ENCODE results near the gene PRR15L. TPM values are rescaled to one million over a fixed set of nuclear protein-coding genes. Genes with fewer than 3 reads are reported as not detected.
"Not testable (repeated sequence)": the region's sequence is repeated elsewhere in the genome, so short reads cannot be mapped to it uniquely, and the experiment has no call there.

The PRR15L gene
- total RNA-seq, 1 donor from 2014 or later, result not detected

DNA sequence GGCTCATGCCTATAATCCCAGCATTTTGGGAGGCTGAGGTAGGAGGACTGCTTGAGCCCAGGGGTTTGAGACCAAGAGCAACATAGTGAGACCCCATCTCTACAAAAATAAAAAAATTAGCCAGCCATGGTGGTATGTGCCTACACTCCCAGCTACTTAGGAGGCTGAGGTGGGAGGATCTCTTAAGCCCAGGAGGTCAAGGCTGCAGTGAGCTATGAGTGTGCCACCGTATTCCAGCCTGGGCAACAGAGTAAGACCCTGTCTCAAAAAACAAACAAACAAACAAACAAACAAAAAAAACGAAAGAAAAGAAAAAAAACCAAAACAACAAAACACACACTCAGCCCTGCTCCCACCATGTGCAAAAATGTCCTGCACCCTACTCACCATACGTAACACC, 22.2 kb downstream of the PRR15L start:
- not testable (repeated sequence) for DNase-seq

DNA sequence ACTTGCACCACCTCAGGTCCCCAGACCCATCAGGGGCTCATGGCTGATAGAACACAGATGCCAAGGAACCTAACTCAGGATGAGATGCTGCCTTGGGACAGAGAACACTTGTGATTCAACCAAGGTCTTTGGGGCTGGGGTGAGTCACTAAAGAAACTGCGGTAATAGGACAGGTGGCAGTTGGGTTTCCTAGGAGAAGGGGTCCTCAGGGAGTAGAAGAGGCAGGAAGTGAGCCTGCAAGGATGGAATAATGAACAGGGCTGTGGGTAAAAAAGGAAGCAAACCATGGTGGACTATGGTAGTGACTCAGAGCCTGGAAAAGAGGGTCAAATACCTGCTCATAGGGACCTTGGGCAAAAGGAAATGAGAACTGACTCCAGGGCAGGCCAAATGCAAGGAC, 22.8 kb downstream of the PRR15L start:
- DNase-seq, result no peak

DNA sequence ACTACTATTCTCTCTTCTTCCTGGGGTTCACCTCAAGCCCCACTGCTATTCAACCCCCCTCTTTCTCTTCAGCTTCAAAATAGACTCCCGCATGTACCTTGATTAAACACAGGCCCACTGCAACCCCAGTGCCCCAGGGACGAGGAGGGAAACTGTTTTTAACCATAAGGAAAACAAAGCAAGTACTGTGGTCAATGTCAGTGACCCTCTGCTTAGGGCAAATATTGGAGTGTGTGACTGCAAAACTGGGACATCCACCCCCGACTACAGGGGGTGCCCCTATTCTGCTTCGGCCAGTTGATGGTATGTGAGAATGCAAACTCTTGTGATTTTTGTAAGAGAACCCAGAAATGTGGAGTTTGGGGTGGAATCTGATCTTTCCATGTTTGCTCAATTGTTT, 25.8 kb downstream of the PRR15L start:
- DNase-seq, result no peak

DNA sequence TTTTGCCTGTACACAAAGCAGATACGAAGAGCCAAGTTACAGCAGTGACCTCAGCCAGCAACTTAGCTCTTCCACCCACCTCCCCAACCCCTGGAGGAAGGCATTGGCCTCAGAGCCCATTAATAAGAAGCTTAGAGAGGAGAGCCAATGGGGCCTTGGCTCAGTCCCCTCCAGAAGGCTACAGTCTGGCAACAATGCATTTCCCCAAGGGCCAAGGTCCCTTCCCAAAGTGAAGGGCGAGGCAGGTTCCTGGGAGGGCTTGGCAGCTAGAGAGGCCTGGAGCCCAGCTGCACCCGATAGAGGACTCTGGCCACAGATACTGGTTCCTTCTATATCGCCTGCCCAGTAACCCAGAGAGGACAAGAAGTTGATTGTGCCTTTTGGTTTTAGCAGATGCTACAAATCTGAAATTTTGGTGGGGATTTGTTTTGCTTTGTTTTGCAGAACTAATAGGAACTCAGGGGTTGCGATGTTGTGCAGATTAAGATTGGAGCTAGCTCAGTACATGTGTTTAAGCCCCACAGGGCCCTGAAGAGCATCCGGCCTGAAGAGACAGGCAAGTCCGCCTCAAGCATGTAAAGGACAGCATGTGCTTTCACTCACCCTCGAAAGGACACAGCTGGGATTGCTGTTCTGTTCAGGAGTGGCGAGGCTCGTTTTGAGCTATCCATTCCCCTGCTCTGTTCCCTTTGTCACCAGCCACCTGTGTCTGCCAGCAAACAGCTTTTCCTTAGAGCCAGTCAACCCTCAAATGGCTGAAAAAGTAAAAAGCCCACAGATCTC, 28.3 kb downstream of the PRR15L start:
- DNase-seq, result no peak

DNA sequence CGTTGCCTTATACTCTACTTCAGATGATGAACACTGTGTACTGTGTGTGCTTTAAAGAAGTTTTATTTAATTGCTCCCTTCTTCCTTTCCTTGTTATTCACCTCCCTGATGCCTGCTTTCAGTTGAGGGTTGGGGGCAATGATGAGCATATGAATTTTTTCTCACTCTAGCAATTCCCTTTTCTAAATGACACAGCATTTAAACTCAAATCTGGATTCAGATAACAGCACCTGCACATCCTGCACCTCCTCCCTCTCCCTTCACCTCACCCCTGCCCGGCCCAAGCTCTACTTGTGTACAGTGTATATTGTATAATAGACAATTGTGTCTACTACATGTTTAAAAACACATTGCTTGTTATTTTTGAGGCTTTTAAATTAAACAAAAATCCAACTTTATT, 29.3 kb downstream of the PRR15L start:
- DNase-seq, result no peak

DNA sequence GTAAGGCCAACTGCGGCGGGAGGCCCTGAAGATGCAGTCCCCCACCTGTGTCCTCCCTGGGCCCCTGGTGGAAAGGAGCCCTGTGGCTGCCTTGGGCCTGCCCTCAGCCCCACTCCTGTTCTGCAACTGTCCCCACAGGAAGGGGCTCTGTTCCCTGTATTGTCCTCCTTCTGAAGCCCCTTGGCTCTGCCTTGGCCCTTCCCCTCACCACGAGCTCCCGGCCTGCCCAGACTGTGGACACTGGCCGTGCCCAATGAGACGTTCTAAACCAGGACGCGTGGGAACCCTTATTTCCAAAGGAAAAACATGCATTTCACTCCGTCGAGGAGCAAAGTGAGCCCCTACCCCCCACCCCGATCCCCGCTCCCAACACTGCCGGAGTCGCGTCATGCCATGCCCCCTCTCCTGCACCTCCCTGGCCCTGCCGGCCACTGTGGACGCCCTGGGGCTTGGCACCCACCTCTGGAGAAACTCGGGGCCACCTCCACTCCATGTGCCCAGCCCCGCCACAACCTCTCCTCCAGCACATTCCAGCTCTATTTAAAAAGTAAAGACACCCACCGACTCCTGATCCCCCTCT, 29.8 kb downstream of the PRR15L start:
- no peak for DNase-seq

DNA sequence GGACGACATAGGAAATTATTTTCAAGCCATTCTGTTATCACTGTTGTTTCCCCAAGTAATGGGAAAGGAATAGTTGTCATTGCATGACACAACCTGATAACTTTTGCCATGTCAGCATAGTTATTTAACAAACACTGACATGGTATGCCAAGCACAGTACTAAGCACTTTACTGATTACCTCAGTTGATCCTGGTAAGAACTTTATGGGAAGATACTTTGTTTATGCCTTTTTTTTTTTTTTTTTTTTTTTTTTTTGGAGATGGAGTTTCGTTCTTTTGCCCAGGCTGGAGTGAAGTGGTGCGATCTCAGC, 32.0 kb downstream of the PRR15L start:
- no peak for DNase-seq

DNA sequence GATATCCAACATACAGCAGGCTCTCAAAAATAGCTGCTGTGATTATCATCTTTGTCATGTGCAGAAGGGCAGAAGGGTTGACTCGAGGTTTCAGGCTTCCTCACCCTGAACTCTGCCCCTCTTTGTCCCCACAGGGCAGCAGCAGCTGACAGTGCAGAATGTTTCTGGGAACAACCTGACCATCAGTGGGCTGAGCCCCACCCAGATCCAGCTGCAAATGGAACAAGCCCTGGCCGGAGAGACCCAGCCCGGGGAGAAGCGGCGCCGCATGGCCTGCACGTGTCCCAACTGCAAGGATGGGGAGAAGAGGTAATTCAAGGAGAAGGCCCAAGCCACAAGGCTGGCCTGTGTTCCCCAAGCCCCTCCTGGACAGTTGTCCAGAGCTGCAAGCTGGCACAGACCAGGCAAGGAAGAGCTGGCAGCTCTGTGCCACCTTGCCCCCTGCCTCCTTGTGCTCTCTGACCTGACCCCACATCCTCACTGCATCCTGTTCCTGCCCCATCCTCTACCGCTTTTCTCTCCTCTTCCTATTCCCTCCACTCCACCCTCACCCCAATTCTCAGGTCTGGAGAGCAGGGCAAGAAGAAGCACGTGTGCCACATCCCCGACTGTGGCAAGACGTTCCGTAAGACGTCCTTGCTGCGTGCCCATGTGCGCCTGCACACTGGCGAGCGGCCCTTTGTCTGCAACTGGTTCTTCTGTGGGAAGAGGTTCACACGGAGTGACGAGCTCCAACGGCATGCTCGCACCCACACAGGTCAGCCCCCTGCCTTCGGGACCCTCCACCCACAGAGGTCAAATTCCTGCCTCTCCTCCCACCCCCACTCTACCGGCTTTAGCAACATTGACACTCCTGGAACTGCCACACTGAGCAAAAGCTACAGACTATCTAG, 32.7 kb downstream of the PRR15L start:
- no peak for DNase-seq

DNA sequence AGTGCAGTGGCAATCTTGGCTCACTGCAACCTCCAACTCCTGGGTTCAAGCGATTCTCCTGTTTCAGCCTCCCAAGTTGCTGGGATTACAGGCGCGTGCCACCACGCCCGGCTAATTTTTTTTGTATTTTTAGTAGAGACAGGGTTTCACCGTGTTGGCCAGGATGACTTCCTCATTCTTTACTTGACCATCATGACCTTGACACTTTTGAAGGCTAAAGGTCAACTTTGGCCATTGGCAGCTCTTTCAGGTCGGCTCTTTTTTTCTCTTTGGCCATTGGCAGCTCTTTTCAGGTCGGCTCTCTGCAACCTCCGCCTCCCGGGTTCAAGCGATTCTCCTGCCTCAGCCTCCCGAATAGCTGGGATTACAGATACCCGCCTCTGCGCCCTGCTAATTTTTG, 37.8 kb downstream of the PRR15L start:
- DNase-seq, result not testable (repeated sequence)

DNA sequence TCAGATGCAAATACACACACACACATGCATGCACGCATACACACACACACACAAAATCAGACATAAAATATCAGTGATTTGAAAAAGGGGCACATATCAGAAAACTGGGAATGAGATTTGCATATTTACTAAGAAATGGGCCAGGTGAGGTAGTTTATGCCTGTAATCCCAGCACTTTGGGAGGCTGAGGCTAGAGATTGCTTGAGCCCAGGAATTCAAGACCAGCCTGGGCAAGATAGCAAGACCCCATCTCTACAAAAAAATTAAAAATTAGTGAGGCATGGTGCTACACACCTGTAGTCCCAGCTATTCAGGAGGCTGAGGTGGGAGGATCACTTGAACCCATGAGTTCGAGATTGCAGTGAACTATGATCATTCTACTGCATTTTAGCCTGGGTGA, 38.7 kb downstream of the PRR15L start:
- no peak for DNase-seq

DNA sequence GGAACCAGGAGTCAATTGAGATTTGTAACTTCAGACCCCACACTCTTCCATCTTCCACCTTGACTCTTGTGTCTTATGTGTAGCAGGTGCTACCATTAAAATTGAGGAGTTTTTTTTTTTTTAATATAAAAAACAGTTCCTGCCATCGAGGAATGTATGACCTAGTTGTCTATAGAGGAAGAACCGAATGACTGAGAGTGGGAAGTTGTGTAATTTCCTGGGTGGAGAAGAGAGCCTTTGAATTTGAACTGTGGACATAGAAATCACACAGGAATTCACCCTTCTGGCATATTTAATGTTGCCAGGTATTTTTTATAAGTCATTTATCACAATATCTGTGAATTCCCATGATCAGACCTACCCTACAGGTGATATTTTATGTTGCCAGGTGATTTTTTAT, 39.7 kb downstream of the PRR15L start:
- no peak for DNase-seq

DNA sequence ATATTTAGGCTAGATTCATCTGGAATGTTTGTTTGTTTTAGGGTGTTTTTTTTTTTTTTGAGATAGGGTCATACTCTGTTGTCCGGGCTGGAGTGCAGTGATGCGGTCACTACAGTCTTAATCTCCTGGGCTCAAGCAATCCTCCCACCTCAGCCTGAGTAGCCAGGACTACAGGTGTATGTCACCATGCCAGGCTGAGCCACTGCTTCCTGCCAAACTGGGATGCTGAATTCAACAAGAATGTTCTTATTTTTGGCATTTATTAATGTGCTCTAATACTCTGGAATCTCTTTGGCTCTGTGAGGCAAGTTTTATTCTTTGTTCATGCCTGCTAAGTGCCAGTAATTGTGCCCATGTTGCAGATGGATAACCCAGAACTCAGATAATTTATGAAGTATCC, 40.1 kb downstream of the PRR15L start:
- no peak for DNase-seq

DNA sequence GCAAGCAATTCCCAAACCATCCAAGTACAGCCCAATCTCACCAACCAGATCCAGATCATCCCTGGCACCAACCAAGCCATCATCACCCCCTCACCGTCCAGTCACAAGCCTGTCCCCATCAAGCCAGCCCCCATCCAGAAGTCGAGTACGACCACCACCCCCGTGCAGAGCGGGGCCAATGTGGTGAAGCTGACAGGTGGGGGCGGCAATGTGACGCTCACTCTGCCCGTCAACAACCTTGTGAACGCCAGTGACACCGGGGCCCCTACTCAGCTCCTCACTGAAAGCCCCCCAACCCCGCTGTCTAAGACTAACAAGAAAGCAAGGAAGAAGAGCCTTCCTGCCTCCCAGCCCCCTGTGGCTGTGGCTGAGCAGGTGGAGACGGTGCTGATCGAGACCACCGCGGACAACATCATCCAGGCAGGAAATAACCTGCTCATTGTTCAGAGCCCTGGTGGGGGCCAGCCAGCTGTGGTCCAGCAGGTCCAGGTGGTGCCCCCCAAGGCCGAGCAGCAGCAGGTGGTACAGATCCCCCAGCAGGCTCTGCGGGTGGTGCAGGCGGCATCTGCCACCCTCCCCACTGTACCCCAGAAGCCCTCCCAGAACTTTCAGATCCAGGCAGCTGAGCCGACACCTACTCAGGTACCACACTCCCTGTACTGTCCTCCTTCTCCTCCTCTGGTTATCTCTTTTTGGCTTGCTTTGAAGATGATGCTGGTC, 41.0 kb downstream of the PRR15L start:
- no peak for DNase-seq

DNA sequence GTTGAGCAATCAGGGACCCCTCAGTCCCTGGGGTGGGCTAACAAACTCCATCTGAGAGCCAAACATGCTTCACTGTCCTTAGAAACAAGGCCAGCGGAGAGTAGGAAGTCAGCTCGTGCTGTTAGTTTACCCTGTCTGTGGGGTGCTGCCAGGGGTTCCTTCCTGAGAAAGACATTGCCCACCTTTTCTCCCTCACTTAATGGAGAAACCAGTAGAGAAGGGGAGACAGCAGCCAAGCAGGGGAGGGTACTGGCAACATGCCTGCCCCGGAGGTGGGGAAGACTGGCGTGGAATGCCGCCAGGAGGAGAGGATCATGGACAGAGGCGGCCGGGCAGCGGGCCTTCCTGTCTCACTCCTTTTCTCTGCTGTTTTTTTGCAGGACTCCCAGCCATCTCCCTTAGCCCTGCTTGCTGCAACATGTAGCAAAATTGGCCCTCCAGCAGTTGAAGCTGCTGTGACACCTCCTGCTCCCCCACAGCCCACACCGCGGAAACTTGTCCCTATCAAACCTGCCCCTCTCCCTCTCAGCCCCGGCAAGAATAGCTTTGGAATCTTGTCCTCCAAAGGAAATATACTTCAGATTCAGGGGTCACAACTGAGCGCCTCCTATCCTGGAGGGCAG, 41.8 kb downstream of the PRR15L start:
- no peak for DNase-seq

DNA sequence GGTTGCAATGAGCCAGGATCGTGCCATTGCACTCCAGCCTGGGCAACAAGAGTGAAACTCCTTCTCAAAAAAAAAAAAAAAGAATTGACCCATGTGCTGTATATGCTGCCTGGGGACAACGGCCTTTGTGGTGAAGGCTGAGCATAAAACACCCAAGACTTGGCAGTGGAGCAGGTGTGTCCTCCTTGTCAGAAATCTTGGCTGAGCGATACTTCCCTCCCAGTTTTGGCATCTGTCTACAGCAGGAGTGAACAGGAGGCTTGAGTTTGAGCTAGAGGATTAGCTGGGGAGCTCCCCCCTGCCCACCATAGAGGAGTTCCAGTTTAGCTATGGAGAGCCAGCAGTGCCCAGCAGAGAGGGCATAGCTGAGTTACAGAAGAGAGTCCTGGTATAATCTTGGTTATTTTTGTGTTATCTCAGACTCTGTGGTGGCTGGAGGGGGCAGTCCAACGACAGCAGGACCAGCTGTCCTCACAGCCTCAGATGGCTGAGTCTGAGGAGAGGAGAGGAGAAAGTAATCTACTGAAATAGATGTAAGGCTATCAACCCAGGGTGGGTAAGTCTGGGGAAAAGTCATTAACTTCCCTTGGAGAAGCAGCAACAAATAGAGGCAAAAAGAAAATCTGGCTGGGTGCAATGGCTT, 43.3 kb downstream of the PRR15L start:
- no peak for DNase-seq

DNA sequence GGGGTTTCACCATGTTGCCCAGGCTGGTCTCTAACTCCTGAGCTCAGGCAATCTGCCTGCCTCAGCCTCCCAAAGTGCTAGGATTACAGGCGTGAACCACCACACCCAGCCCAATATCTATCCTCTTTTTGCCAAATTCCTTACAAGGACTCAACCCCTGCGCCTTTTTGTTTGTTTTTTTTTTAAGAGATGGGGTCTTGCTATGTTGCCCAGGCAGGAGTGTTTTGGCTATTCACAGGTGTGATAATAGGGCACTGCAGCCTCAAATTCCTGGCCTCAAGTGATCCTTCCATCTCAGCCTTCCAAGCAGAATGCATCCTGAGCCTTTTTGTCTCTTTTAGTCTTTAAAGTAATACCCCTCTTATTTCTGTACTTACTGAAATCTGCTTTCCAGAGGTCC, 44.6 kb downstream of the PRR15L start:
- no peak for DNase-seq

DNA sequence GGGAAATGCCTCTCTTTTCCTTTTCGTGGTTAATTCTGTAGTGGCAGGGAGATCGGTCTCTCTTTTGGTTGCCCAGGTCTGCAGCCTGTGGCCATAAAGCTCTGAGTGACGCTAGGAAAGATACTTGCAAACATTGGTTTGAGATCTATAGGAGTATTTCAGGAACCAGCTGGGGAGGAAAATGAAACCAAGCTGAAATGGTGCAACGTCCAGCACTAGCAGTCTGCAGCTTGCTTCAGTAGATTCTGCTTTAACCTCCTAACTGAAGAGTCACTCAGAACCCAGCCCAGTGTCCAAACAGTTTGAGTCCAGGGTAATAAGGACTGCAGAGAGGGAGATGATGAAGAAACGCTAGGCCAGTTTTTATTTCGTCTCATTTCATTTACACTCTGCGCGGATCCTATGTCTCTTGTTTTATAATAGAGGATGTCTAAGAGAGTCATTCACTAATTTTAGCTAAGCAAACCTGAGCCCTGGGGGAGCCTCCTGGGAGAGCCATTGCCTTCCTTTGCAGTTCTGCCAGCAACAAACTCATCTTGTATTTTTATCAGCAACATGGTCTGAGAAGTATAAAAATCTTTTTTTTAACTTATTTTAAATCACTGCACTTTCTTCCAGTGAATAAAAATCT, 49.6 kb downstream of the PRR15L start:
- DNase-seq, result no peak

DNA sequence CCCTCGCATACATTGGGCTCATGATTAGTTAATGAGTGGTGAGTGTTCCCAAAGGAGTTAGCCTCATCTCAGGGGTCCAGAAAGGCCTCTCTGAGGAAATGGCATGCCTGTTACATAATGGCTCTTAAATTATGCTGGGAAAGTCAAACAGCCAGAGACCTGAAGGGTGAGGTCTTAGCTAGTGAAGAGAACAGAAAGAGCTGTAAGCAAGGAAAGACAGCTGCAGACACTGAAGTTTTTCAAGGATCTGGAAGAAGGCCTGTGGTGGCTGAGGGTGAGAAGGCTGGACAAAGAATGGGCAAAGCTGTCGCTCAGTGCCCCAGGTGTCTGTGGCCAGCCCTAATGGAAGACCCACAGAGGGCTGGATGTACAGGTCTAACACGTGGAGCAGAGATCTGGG, 51.2 kb downstream of the PRR15L start:
- DNase-seq, result no peak

DNA sequence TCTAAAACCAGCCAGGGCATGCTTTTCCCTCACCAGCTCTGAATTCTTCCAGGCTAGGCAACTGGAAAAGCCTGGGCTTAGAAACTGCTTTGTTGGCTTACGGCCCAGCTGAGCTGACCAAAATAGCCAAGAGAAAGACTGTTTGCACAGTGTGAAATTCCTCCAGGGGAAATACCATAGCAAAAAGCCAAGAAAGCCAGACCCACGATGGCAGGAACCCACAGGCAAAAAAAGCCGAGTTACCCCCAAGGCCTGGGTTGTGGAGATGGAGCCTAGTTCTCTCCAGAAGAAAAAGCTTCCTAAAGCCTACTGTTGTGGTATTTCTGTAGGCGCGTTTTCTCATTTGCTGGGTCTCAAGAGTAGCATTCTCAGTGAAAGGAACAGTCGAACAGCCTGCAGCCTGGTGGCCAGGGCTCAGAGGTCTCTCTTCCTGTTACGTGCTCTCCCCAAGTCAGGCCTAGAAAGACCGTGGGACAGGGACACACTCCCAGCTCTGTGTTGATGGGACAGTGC, 52.4 kb downstream of the PRR15L start:
- peak; percentile 64 for DNase-seq

DNA sequence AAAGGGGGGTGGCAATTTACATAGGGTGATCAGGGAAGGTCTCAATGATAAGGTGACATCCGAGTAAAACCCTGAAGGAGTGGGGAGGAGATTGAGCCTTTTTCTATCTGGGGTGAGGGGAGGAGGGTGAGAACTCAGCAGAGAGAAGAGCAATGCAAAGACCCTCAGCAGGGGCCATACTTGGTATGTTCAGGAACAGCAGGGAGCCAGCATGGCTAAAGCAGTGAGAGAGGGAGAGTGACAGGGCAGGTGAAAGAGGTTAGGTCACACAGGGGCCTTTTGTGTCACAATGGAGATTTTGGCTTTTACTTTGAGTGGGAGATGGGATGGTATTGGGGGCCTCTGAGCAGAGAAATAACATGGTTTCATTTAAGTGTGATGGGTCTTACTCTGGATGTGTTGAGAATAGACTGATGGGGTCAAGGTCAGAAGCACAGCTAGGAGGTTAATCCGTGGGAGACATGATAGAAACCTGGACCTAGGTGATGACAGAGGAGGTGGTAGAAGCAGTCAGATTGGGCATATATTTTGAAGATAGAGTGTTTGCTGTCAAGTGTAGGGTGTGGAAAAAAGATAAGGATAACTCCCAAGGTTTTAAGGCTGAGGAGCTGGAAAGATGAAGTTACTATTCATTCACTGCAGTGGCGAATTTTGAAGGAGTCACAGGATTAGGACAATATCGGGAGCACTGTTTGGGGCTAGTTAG, 55.5 kb downstream of the PRR15L start:
- no peak for DNase-seq
